GM23338 (cell line): Measurements from ENCODE around the gene KCNMA1. TPM values are rescaled to one million over a fixed set of nuclear protein-coding genes. Genes with fewer than 3 reads are reported as not detected.

ENCODE experiments used
- ATAC-seq: fragments of 200-7000 bp; cut with Tn5 transposase; 3 replicates; pipeline ENCODE4 v1.9.1; 2020
- DNase-seq: peaks from one replicate; pipeline ENCODE4 v3.0.0-alpha.2; 2015; ENCODE audit warnings: low spot score
- H2AFZ ChIP-seq: fragments of 200-600 bp; sonication (generic); 2 replicates; pipeline ENCODE4 v1.8.0; 2016; ENCODE audit warnings: antibody characterized with exemption, mild to moderate bottlenecking, moderate library complexity
- H3F3A ChIP-seq: fragments of 200-600 bp; sonication (generic); replicated peaks from 2 replicates; pipeline ENCODE4 v1.8.0; 2017; ENCODE audit warnings: antibody characterized with exemption, mixed run types, low read depth
- H3K27ac ChIP-seq: fragments of 200-600 bp; sonication (generic); 2 replicates; pipeline ENCODE4 v1.6.1; 2016; ENCODE audit warnings: low read depth
- H3K27me3 ChIP-seq: fragments of 200-600 bp; sonication (generic); 2 replicates; pipeline ENCODE4 v1.8.0; 2016; ENCODE audit warnings: mild to moderate bottlenecking, mixed run types, moderate library complexity; ENCODE audit not compliant: insufficient read depth
- H3K36me3 ChIP-seq: fragments of 200-600 bp; sonication (generic); 2 replicates; pipeline ENCODE4 v1.8.0; 2016; ENCODE audit warnings: mild to moderate bottlenecking; ENCODE audit not compliant: insufficient read depth
- H3K4me1 ChIP-seq: fragments of 200-600 bp; sonication (generic); 2 replicates; pipeline ENCODE4 v1.8.0; 2016; ENCODE audit warnings: mild to moderate bottlenecking, moderate library complexity; ENCODE audit not compliant: insufficient read depth
- H3K4me2 ChIP-seq: fragments of 200-600 bp; sonication (generic); 2 replicates; pipeline ENCODE4 v1.7.1; 2017; ENCODE audit warnings: mixed run types
- H3K4me3 ChIP-seq: fragments of 200-600 bp; sonication (generic); 2 replicates; pipeline ENCODE4 v1.6.1; 2016; ENCODE audit warnings: mixed run types
- H3K79me2 ChIP-seq: fragments of 200-600 bp; sonication (generic); replicated peaks from 2 replicates; pipeline ENCODE4 v1.8.0; 2017; ENCODE audit warnings: mild to moderate bottlenecking; ENCODE audit not compliant: insufficient read depth
- H3K9me2 ChIP-seq: fragments of 200-600 bp; sonication (generic); 2 replicates; pipeline ENCODE4 v1.8.0; 2017; ENCODE audit not compliant: insufficient read depth
- H4K20me1 ChIP-seq: fragments of 200-600 bp; sonication (generic); replicated peaks from 2 replicates; pipeline ENCODE4 v1.8.0; 2017; ENCODE audit warnings: mild to moderate bottlenecking; ENCODE audit not compliant: insufficient read depth
- H3K27ac Mint-ChIP-seq: 2 replicates; pipeline ENCODE4 v1.8.0; 2020; ENCODE audit warnings: inconsistent platforms, mild to moderate bottlenecking, moderate library complexity, mixed read lengths
- H3K27me3 Mint-ChIP-seq: 3 replicates; pipeline ENCODE4 v1.8.0; 2022; ENCODE audit warnings: low read depth, mild to moderate bottlenecking, moderate library complexity, mixed read lengths, inconsistent platforms; ENCODE audit not compliant: insufficient read depth, poor library complexity
- H3K36me3 Mint-ChIP-seq: 3 replicates; pipeline ENCODE4 v1.8.0; 2021; ENCODE audit warnings: low read depth, mild to moderate bottlenecking, inconsistent platforms, moderate library complexity, mixed read lengths
- H3K4me1 Mint-ChIP-seq: 3 replicates; pipeline ENCODE4 v1.8.0; 2020; ENCODE audit warnings: mild to moderate bottlenecking, inconsistent platforms, mixed read lengths
- H3K4me3 Mint-ChIP-seq: 3 replicates; pipeline ENCODE4 v1.8.0; 2021; ENCODE audit warnings: moderate library complexity, mild to moderate bottlenecking, inconsistent platforms, mixed read lengths
- H3K9me3 Mint-ChIP-seq: 3 replicates; pipeline ENCODE4 v1.8.0; 2020; ENCODE audit warnings: moderate library complexity, mild to moderate bottlenecking, inconsistent platforms, mixed read lengths
- CREB1 ChIP-seq: fragments of 250-450 bp; sonication (Bioruptor Pico); IDR thresholded peaks from 2 replicates; pipeline ENCODE4 v1.5.0; 2020; ENCODE audit warnings: low read depth, mild to moderate bottlenecking, moderate library complexity
- CTCF ChIP-seq, 2 experiments: fragments of 200-600 bp in 1 of 2; sonication (generic) in 1 of 2; conservative IDR thresholded peaks; 2 replicates each; pipeline versions ENCODE4 v1.5.1 to v1.6.1; 2016 to 2017; ENCODE audit warnings: antibody characterized with exemption in 2 of 2, low read depth in 2 of 2, mild to moderate bottlenecking in 2 of 2, moderate library complexity in 1 of 2
- ETS1 ChIP-seq: IDR thresholded peaks from 2 replicates; pipeline ENCODE4 v1.6.1; 2016; ENCODE audit warnings: antibody characterized with exemption
- EZH2 ChIP-seq: fragments of 200-600 bp; sonication (generic); IDR thresholded peaks from one replicate; pipeline ENCODE4 v1.8.0; 2017; ENCODE audit warnings: antibody characterized with exemption, mild to moderate bottlenecking, low read depth; ENCODE audit not compliant: unreplicated experiment
- EZH2phosphoT487 ChIP-seq: fragments of 200-600 bp; sonication (generic); IDR thresholded peaks from one replicate; pipeline ENCODE4 v1.8.1; 2018; ENCODE audit warnings: antibody characterized with exemption; ENCODE audit not compliant: unreplicated experiment
- JUNB ChIP-seq: IDR thresholded peaks from one replicate; pipeline ENCODE4 v1.6.1; 2016; ENCODE audit warnings: antibody characterized with exemption; ENCODE audit not compliant: unreplicated experiment
- NANOG ChIP-seq: IDR thresholded peaks from 2 replicates; pipeline ENCODE4 v1.6.1; 2016; ENCODE audit warnings: antibody characterized with exemption, borderline replicate concordance
- POLR2AphosphoS5 ChIP-seq: IDR thresholded peaks from 2 replicates; pipeline ENCODE4 v1.6.1; 2016; ENCODE audit warnings: antibody characterized with exemption, low read depth
- STAT1 ChIP-seq: IDR thresholded peaks from one replicate; pipeline ENCODE4 v1.6.1; 2016; ENCODE audit warnings: antibody characterized with exemption; ENCODE audit not compliant: unreplicated experiment
- ZNF114 ChIP-seq: fragments of 250-450 bp; sonication (Bioruptor Pico); IDR thresholded peaks from 2 replicates; pipeline ENCODE4 v1.5.0; 2020; ENCODE audit warnings: mild to moderate bottlenecking, moderate library complexity
- ZNF331 ChIP-seq: fragments of 250-450 bp; sonication (Bioruptor Pico); IDR thresholded peaks from 2 replicates; pipeline ENCODE4 v1.5.0; 2020; ENCODE audit warnings: low read depth, mild to moderate bottlenecking, moderate library complexity
- ZNF462 ChIP-seq: fragments of 250-450 bp; sonication (Bioruptor Pico); IDR thresholded peaks from 2 replicates; pipeline ENCODE4 v1.5.0; 2020; ENCODE audit warnings: mild to moderate bottlenecking, moderate library complexity
- polyA plus RNA-seq: library from polyadenylated mRNA; unstranded; fragments of >200 nt; fragmentation: Nextera tagmentation; extraction: Ambion mirVana; gene quantifications from 2 replicates; pipeline ENCODE4 v1.2.1, GENCODE V29; 2016
- total RNA-seq: library from RNA; depleted of rRNA; stranded (reverse); fragments of >200 nt; shearing (Covaris generic); gene quantifications from 2 replicates; pipeline ENCODE4 v1.2.3, GENCODE V29; 2014

KCNMA1 gene
- total and polyA plus RNA-seq, 2 experiments from 2014 or later = 8.2 to 9.0 TPM

- Histone ChIP-seq H3F3A (no peaks in the 10 kb centered on the region), H3K27ac (no peak overlapping the region), H3K79me2 (no peaks in the 10 kb centered on the region), H3K4me2 (no peak overlapping the region), H3K9me2 (peaks cover 5% of the 10 kb centered on the region; the same call in 1 of the 2 replicates), H3K4me3 (no peak overlapping the region), H4K20me1 (no peaks in the 10 kb centered on the region), H3K27me3 (no peaks in the 10 kb centered on the region), H3K36me3 (no peaks in the 10 kb centered on the region), H2AFZ (no peak overlapping the region), H3K4me1 (peaks cover 7% of the 10 kb centered on the region; the same call in 1 of the 2 replicates)
- Mint-ChIP-seq H3K9me3 (no peaks in the 10 kb centered on the region), H3K27me3 (peaks cover 2% of the 10 kb centered on the region), H3K4me1 (peaks cover 16% of the 10 kb centered on the region; the same call in 2 of the 3 replicates), H3K4me3 (no peak overlapping the region), H3K27ac (no peak overlapping the region), H3K36me3 (no peaks in the 10 kb centered on the region)
- DNase-seq (no peak), ATAC-seq (no peak)
- TF ChIP-seq POLR2AphosphoS5 (no peak), EZH2phosphoT487 (no peak), ZNF114 (CRISPR knock-in tag) (no peak), NANOG (no peak), CREB1 (CRISPR knock-in tag) (no peak), EZH2 (no peak), ZNF331 (CRISPR knock-in tag) (no peak), STAT1 (no peak), ETS1 (no peak), CTCF (conservative IDR thresholded peaks at IDR 0.05; ENCODE audit: low read depth in 2 of 2) (no peak), ZNF462 (CRISPR knock-in tag) (no peak), JUNB (no peak)
Observed at GRCh38 chr10:77583527-77583926, 54.1 kb downstream of the KCNMA1 start.
